Karpas-422 (cell line): ENCODE results near the gene TWIST1. TPM values are rescaled to one million over a fixed set of nuclear protein-coding genes. Genes with fewer than 3 reads are reported as not detected.

Source experiments
- DNase-seq: peaks from one replicate; pipeline ENCODE4 v3.0.0-alpha.2; 2015
- H2AFZ ChIP-seq: fragments of 200-600 bp; sonication (generic); 2 replicates; pipeline ENCODE4 v1.6.1; 2014; ENCODE audit warnings: antibody characterized with exemption, low read length, mixed read lengths
- H3K27ac ChIP-seq: fragments of 200-600 bp; sonication (generic); 2 replicates; pipeline ENCODE4 v1.5.1; 2014; ENCODE audit warnings: mild to moderate bottlenecking, low read length, moderate library complexity
- H3K27me3 ChIP-seq: fragments of 200-600 bp; sonication (generic); 2 replicates; pipeline ENCODE4 v1.6.1; 2014; ENCODE audit warnings: low read length, mixed read lengths
- H3K36me3 ChIP-seq: fragments of 200-600 bp; sonication (generic); 2 replicates; pipeline ENCODE4 v1.6.1; 2014; ENCODE audit warnings: low read length, mixed read lengths; ENCODE audit not compliant: insufficient read depth
- H3K4me1 ChIP-seq: fragments of 200-600 bp; sonication (generic); 2 replicates; pipeline ENCODE4 v1.6.1; 2014; ENCODE audit warnings: mild to moderate bottlenecking, low read length, mixed read lengths
- H3K4me2 ChIP-seq: fragments of 200-600 bp; sonication (generic); 2 replicates; pipeline ENCODE4 v1.6.1; 2014; ENCODE audit warnings: low read length, low read depth, mild to moderate bottlenecking; ENCODE audit not compliant: poor library complexity, severe bottlenecking
- H3K4me3 ChIP-seq: fragments of 200-600 bp; sonication (generic); 2 replicates; pipeline ENCODE4 v1.5.1; 2014; ENCODE audit warnings: mild to moderate bottlenecking, antibody characterized with exemption, low read length, mixed read lengths
- H3K79me2 ChIP-seq: fragments of 200-600 bp; sonication (generic); 2 replicates; pipeline ENCODE4 v1.6.1; 2014; ENCODE audit warnings: mild to moderate bottlenecking, low read length, mixed read lengths
- H3K9ac ChIP-seq: fragments of 200-600 bp; sonication (generic); 2 replicates; pipeline ENCODE4 v1.6.0; 2014; ENCODE audit warnings: low read length
- H3K9me2 ChIP-seq: fragments of 200-600 bp; sonication (generic), shearing (Covaris generic); replicated peaks from 2 replicates; pipeline ENCODE4 v1.6.0; 2014; ENCODE audit warnings: mild to moderate bottlenecking, low read length, moderate library complexity; ENCODE audit not compliant: insufficient read depth
- H3K9me3 ChIP-seq: fragments of 300-700, 200-600 bp; sonication (generic); 2 replicates; pipeline ENCODE4 v1.6.1; 2014; ENCODE audit warnings: low read length, mixed read lengths
- H4K20me1 ChIP-seq: fragments of 200-600 bp; sonication (generic); 2 replicates; pipeline ENCODE4 v1.6.1; 2014; ENCODE audit warnings: mild to moderate bottlenecking, antibody characterized with exemption, low read length, low read depth; ENCODE audit not compliant: insufficient read depth
- total RNA-seq: library from RNA; depleted of rRNA; stranded (reverse); fragments of >200 nt; shearing (Covaris generic); gene quantifications from 2 replicates; pipeline ENCODE4 v1.2.3, GENCODE V29; 2014; ENCODE audit warnings: low replicate concordance

Gene TWIST1
- total RNA-seq, 1 experiment from 2014 or later: not detected

DNA sequence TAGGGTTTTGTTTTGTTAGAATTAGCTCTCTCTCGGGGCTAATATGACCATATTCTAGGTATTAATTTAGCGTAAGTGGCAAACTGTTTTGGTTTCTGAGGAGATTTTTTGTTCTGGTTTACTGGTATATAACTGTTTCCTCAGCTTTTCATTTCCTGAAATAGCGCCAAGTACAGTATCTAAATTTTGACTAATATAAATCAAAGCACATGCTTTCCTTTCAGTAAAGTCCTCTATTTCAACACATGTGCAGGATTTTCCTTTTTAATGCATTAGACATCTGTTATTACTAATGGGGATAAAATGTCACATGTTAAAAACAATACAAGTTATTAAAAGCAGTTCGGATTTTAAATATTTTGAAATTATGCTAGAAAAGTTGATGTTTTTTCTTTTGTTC lies 16.4 kb upstream of the TWIST1 start:
- H3K79me2 ChIP-seq: no peaks in the 10 kb centered on the region
- H3K9me2 ChIP-seq: no peaks in the 10 kb centered on the region; the same call in 1 of the 2 replicates
- H3K4me2 ChIP-seq: no peak overlapping the region
- H3K27me3 ChIP-seq: no peaks in the 10 kb centered on the region
- H2AFZ ChIP-seq: no peak overlapping the region
- H3K27ac ChIP-seq: no peak overlapping the region
- H4K20me1 ChIP-seq: no peaks in the 10 kb centered on the region
- no peak overlapping the region for H3K4me3 ChIP-seq
- no peaks in the 10 kb centered on the region for H3K36me3 ChIP-seq
- no peaks in the 10 kb centered on the region for H3K4me1 ChIP-seq
- no peaks in the 10 kb centered on the region for H3K9me3 ChIP-seq
- no peak for DNase-seq
- H3K9ac ChIP-seq: no peak overlapping the region

DNA sequence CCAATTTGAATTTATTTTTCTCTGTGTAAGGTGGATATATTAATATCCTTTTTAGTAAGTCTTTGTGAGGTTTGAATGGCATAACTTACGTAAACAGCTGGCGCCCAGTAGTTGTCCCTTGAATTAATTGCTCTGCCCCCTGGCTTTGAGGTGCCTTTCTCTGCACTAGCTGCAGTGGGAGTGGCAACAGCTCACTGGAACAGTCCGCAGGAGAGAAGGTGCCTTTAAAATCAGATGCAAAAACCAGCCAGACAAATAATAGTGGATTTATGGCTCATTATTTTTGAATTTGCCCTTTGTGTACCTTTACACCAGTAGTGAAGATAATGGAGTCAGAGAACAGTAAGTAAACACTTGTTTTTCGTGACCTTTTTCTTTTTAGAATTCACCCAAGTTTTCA lies 16.0 kb upstream of the TWIST1 start:
- H3K79me2 ChIP-seq: no peaks in the 10 kb centered on the region
- H3K36me3 ChIP-seq: no peaks in the 10 kb centered on the region
- H3K4me1 ChIP-seq: no peaks in the 10 kb centered on the region
- no peak overlapping the region for H3K9ac ChIP-seq
- H3K27me3 ChIP-seq: no peaks in the 10 kb centered on the region
- H2AFZ ChIP-seq: no peak overlapping the region
- no peaks in the 10 kb centered on the region for H4K20me1 ChIP-seq
- no peak overlapping the region for H3K4me3 ChIP-seq
- H3K4me2 ChIP-seq: no peak overlapping the region
- no peak for DNase-seq
- H3K27ac ChIP-seq: no peak overlapping the region
- H3K9me2 ChIP-seq: no peaks in the 10 kb centered on the region; the same call in 1 of the 2 replicates
- no peaks in the 10 kb centered on the region for H3K9me3 ChIP-seq

DNA sequence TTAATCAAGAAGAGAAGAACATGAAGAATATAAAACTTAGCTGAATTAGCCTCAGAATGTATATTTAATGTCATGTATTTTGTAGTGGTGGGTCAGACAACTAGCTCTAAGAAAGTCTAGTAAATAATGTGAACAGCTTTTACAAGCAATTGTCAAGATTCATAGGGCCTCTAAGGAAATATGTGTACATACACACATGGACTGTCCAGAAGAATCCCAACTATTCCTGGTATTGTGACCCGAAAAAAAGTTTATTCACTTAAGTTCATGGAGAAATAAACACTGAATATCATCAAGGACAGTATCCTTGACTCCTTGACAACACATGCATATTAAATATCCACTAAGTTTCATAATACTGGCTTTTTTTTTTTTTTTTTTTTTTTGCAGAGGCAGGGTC lies 11.4 kb upstream of the TWIST1 start:
- H4K20me1 ChIP-seq: no peaks in the 10 kb centered on the region
- no peak overlapping the region for H3K27ac ChIP-seq
- H3K9me3 ChIP-seq: no peaks in the 10 kb centered on the region
- H3K4me3 ChIP-seq: no peak overlapping the region
- no peak overlapping the region for H3K4me2 ChIP-seq
- no peak overlapping the region for H3K9ac ChIP-seq
- H3K36me3 ChIP-seq: no peaks in the 10 kb centered on the region
- no peaks in the 10 kb centered on the region for H3K27me3 ChIP-seq
- no peaks in the 10 kb centered on the region for H3K9me2 ChIP-seq
- H3K79me2 ChIP-seq: no peaks in the 10 kb centered on the region
- H2AFZ ChIP-seq: no peak overlapping the region
- no peaks in the 10 kb centered on the region for H3K4me1 ChIP-seq
- no peak for DNase-seq

- no peaks in the 10 kb centered on the region for H3K9me3 ChIP-seq
- DNase-seq: no peak
- no peak overlapping the region for H3K9ac ChIP-seq
- no peaks in the 10 kb centered on the region for H3K36me3 ChIP-seq
- H2AFZ ChIP-seq: no peak overlapping the region
- H3K9me2 ChIP-seq: no peaks in the 10 kb centered on the region
- no peaks in the 10 kb centered on the region for H4K20me1 ChIP-seq
- H3K4me1 ChIP-seq: no peaks in the 10 kb centered on the region
- H3K4me3 ChIP-seq: no peak overlapping the region
- no peaks in the 10 kb centered on the region for H3K79me2 ChIP-seq
- H3K27ac ChIP-seq: no peak overlapping the region
- H3K27me3 ChIP-seq: no peaks in the 10 kb centered on the region
- H3K4me2 ChIP-seq: no peak overlapping the region
These were observed 4.6 kb upstream of the TWIST1 start for GRCh38 chr7:19121977-19122588.

DNA sequence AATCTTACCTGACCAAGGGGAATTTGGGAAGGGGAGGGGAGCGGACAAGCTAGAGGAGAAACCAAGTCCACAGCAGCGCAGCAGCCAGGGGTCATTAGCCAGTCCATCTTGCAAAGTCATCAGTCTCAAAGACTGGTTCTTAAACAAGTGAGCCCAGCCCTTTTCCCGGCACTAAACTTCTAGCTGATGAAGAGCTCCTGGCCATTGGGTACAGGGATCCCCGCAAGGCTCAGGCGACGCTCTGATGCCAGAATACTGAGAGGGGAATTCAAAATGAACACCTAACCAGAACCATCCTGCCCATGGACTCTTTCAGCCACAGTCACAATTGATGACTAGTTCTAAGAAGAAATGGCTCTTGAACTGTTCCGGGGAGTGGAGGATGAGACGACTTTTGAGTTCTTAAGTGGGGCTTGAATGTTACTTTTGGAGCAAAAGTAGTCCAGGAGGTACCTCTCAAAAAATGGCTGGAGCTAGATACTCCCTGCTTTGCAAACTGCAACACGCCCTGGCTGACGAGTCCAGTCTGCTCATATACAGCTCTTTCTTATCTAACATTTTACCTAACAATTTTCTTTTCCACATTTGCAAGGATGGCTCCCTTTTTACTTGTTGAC lies 2.5 kb upstream of the TWIST1 start:
- H3K9ac ChIP-seq: no peak overlapping the region
- H3K79me2 ChIP-seq: no peaks in the 10 kb centered on the region
- H3K36me3 ChIP-seq: no peaks in the 10 kb centered on the region
- no peak overlapping the region for H3K4me3 ChIP-seq
- no peaks in the 10 kb centered on the region for H4K20me1 ChIP-seq
- no peak for DNase-seq
- H2AFZ ChIP-seq: no peak overlapping the region
- H3K27me3 ChIP-seq: no peaks in the 10 kb centered on the region
- H3K4me2 ChIP-seq: no peak overlapping the region
- H3K9me2 ChIP-seq: no peaks in the 10 kb centered on the region
- H3K4me1 ChIP-seq: no peaks in the 10 kb centered on the region
- H3K27ac ChIP-seq: no peak overlapping the region
- no peaks in the 10 kb centered on the region for H3K9me3 ChIP-seq

GRCh38 chr7:19119372-19119771 lies 1.9 kb upstream of the TWIST1 start:
- Histone ChIP-seq H3K9me2 (no peaks in the 10 kb centered on the region), H3K79me2 (no peaks in the 10 kb centered on the region), H4K20me1 (no peaks in the 10 kb centered on the region), H3K9ac (no peak overlapping the region), H3K9me3 (no peaks in the 10 kb centered on the region), H2AFZ (no peak overlapping the region), H3K36me3 (no peaks in the 10 kb centered on the region), H3K27ac (no peak overlapping the region), H3K4me1 (no peaks in the 10 kb centered on the region), H3K27me3 (no peaks in the 10 kb centered on the region), H3K4me3 (no peak overlapping the region), H3K4me2 (no peak overlapping the region)
- DNase-seq: no peak

- Histone ChIP-seq H3K36me3 (no peaks in the 10 kb centered on the region), H3K9ac (no peak overlapping the region), H3K27me3 (no peaks in the 10 kb centered on the region), H3K9me3 (no peaks in the 10 kb centered on the region), H4K20me1 (no peaks in the 10 kb centered on the region), H3K4me3 (no peak overlapping the region), H2AFZ (no peak overlapping the region), H3K9me2 (no peaks in the 10 kb centered on the region), H3K4me1 (no peaks in the 10 kb centered on the region), H3K27ac (no peak overlapping the region), H3K4me2 (no peak overlapping the region), H3K79me2 (no peaks in the 10 kb centered on the region)
- no peak for DNase-seq
These were observed 1.4 kb upstream of the TWIST1 start for GRCh38 chr7:19118636-19119371.

DNA sequence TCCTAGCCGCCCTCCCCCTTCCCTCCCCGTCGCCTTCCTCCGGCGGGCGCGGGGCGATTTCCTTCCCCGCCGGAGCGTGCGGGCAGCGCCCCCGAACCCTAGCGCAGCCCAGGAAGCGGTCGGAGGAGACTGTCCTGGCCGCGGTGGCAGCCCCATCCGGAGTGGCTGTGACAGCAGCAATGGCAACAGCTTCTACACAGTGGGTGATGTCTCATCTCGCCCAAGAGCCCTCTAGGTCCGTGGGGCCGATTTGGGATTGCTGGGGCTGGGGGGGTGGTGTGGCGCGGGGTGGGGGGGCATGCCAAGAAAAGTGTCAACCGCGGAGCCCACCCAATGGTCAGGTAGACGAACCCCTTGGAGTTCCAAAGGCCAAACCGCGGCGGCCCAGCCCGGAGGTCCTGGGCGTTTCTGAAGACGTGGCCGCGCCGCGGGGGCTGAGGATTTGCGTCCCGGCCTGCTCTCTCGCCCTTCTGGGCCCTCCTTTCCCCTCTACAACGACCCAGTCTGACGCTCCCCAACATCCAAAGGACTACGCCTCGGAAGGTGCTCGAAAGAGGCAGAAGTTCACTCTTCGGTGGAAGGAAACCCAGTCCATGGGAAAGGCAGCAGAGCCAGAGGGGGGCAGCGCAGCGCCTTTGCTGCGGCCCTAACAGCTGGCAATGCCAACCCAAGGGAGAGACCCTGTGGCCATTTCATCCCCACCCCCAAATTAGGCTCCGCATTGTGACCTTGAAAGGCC lies 603 bp upstream of the TWIST1 start:
- H3K9me3 ChIP-seq: no peaks in the 10 kb centered on the region

More for the DNA sequence above, 603 bp upstream of the TWIST1 start:
- H3K9ac ChIP-seq: no peak overlapping the region
- no peaks in the 10 kb centered on the region for H3K79me2 ChIP-seq
- H3K36me3 ChIP-seq: no peaks in the 10 kb centered on the region
- H3K27me3 ChIP-seq: no peaks in the 10 kb centered on the region
- no peak overlapping the region for H3K27ac ChIP-seq
- no peak overlapping the region for H3K4me2 ChIP-seq
- H2AFZ ChIP-seq: no peak overlapping the region
- H3K4me3 ChIP-seq: no peak overlapping the region
- no peaks in the 10 kb centered on the region for H3K9me2 ChIP-seq
- no peaks in the 10 kb centered on the region for H4K20me1 ChIP-seq
- DNase-seq: no peak
- no peaks in the 10 kb centered on the region for H3K4me1 ChIP-seq
